ENCODE results near the gene KCNV2. TPM values are rescaled to one million over a fixed set of nuclear protein-coding genes. Genes with fewer than 3 reads are reported as not detected.

KCNV2 gene
- total RNA-seq, 4 donors from 2014 or later, result not detected

DNA sequence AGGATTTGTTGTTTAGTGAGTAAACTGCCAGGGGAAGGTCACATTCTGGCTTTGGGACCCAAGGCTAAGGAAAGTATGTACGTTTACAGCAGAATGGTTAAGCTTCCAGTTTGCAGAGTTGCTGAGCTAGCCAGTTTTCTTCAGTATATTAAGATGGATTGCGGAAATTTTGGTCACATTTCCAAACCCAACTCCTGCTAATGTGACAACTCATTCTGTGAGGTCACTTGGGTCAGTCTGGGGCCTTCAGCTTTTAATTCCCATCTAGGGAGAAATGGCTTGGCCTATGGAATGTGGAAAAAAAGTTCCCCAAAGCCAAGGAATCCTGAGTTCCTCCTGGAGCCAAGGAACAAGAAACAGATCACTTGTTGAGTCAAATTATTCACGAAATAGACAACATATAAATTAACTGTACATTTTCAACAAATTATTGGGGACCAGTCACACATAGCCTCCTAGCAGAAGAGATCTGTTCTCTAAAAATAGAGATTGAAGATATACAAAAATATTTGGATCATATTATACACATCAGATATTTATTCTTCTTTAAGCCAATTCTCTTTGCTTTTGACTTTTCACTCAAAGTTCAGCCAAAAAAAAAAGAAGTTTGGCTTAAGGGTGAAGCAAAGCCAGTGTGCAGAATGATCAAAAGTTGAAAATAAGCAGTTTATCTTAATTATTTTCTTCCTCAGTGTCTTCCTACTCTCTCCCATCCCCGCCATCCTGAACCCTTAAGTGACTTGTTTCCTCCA lies 8.8 kb downstream of the KCNV2 start:
- Histone ChIP-seq H3K36me3 (no peaks in the 10 kb centered on the region), H3K27me3 (no peaks in the 10 kb centered on the region), H3K27ac (peak overlapping the region in 1 of 4 donors; percentile 6), H3K4me1 (peaks cover 0 to 23% (median 3%) of the 10 kb centered on the region in 3 donors), H3K4me3 (no peak overlapping the region), H3K9me3 (no peaks in the 10 kb centered on the region)
- intact Hi-C loops (cut with DNase I), result no loop called here
- no peak for DNase-seq
- TF ChIP-seq, protein P1, sequence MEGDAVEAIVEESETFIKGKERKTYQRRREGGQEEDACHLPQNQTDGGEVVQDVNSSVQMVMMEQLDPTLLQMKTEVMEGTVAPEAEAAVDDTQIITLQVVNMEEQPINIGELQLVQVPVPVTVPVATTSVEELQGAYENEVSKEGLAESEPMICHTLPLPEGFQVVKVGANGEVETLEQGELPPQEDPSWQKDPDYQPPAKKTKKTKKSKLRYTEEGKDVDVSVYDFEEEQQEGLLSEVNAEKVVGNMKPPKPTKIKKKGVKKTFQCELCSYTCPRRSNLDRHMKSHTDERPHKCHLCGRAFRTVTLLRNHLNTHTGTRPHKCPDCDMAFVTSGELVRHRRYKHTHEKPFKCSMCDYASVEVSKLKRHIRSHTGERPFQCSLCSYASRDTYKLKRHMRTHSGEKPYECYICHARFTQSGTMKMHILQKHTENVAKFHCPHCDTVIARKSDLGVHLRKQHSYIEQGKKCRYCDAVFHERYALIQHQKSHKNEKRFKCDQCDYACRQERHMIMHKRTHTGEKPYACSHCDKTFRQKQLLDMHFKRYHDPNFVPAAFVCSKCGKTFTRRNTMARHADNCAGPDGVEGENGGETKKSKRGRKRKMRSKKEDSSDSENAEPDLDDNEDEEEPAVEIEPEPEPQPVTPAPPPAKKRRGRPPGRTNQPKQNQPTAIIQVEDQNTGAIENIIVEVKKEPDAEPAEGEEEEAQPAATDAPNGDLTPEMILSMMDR (IDR thresholded peaks at IDR 0.05), result no peak
- TF ChIP-seq POLR2A (IDR thresholded peaks at IDR 0.05), result no peak
- WGBS, 2 donors, result 67 to 86% methylated on average over 4 of the region's 4 CpGs

- Histone ChIP-seq H3K9me3 (no peaks in the 10 kb centered on the region), H3K27me3 (no peaks in the 10 kb centered on the region), H3K4me3 (no peak overlapping the region), H3K4me1 (peaks cover 0 to 23% (median 3%) of the 10 kb centered on the region in 3 donors), H3K27ac (peak overlapping the region in 1 of 4 donors; percentile 6), H3K36me3 (no peaks in the 10 kb centered on the region)
- intact Hi-C loops (cut with DNase I), result no loop called here
- WGBS, 2 donors, result 84 to 86% methylated on average over 7 to 9 of the region's 13 CpGs
- no peak for DNase-seq
- TF ChIP-seq, protein P1 (IDR thresholded peaks at IDR 0.05), result no peak
- TF ChIP-seq POLR2A (IDR thresholded peaks at IDR 0.05), result no peak
Measured at GRCh38 chr9:2726650-2727340, 9.5 kb downstream of the KCNV2 start.

- Histone ChIP-seq H3K4me3 (no peak overlapping the region), H3K27me3 (no peaks in the 10 kb centered on the region), H3K9me3 (no peaks in the 10 kb centered on the region), H3K27ac (no peak overlapping the region), H3K36me3 (no peaks in the 10 kb centered on the region), H3K4me1 (peaks cover 0 to 23% (median 3%) of the 10 kb centered on the region in 3 donors)
- intact Hi-C loops (cut with DNase I), result no loop called here
- 68 to 95% methylated on average over 2 of the region's 2 CpGs for WGBS, 2 donors
- DNase-seq, result no peak
- TF ChIP-seq, protein P1 (IDR thresholded peaks at IDR 0.05), result no peak
- no peak for TF ChIP-seq POLR2A (IDR thresholded peaks at IDR 0.05)
Measured at GRCh38 chr9:2727374-2727773, 10.1 kb downstream of the KCNV2 start.

DNA sequence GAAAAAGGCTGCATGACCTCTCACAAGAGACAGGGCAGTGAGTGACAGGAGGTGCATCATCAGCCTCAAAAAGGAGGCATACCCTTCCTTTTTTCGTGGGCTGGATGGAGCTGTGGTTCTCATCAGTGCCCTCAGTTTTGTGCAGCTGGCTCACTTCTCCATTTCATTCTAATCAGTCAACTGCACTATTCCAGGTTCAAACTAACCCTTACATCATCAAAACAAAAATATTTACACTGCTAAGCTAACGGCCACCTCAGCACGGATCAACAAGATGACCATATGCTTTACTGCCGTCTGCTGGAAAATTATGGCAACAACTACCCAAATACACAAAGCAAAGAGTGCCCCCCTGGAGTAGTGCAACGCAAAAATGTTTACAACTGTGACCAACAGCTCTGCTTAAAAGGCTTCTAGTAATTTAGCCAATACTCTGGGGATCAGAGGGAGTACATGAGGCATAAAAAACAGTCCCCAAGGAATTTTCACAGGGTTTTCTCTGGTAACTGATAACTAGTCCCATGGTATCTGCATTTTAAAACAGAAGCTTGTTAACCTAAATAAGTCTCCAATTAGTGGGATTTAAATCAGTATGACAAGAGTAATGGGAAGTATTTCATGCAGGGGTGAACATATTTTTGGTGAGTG lies 10.8 kb downstream of the KCNV2 start:
- WGBS, 2 donors, result 33 to 38% methylated on average over 5 of the region's 5 CpGs
- Histone ChIP-seq H3K36me3 (no peaks in the 10 kb centered on the region), H3K27ac (no peak overlapping the region), H3K27me3 (no peaks in the 10 kb centered on the region), H3K9me3 (no peaks in the 10 kb centered on the region), H3K4me1 (peaks cover 0 to 23% (median 0%) of the 10 kb centered on the region in 3 donors), H3K4me3 (no peak overlapping the region)
- TF ChIP-seq POLR2A (IDR thresholded peaks at IDR 0.05), result no peak
- TF ChIP-seq, protein P1 (IDR thresholded peaks at IDR 0.05), result peak in 5 of 6 experiments; percentile 38 to 69 (median 52)
- no peak for DNase-seq
- intact Hi-C loops (cut with DNase I), result no loop called here

GRCh38 chr9:2729003-2729402 lies 11.7 kb downstream of the KCNV2 start:
- no peak overlapping the region for H3K27ac ChIP-seq
- no peak for TF ChIP-seq POLR2A (IDR thresholded peaks at IDR 0.05)
- TF ChIP-seq, protein P1 (IDR thresholded peaks at IDR 0.05), result no peak
- H3K4me1 ChIP-seq, result peaks cover 0 to 23% (median 0%) of the 10 kb centered on the region in 3 donors
- WGBS, 2 donors, result 64 to 79% methylated on average over 5 of the region's 5 CpGs
- H3K36me3 ChIP-seq, result no peaks in the 10 kb centered on the region
- no peak overlapping the region for H3K4me3 ChIP-seq
- no peaks in the 10 kb centered on the region for H3K27me3 ChIP-seq
- H3K9me3 ChIP-seq, result no peaks in the 10 kb centered on the region
- DNase-seq, result no peak
- intact Hi-C loops (cut with DNase I), result no loop called here

Data from esophagus squamous epithelium (tissue), 5 donors.